Neural cell (in vitro differentiated cells): Measurements from ENCODE around the gene SMCHD1. TPM values are rescaled to one million over a fixed set of nuclear protein-coding genes. Genes with fewer than 3 reads are reported as not detected.
"Not testable (repeated sequence)": the region's sequence is repeated elsewhere in the genome, so short reads cannot be mapped to it uniquely, and the experiment has no call there.

Source experiments
- H2AFZ ChIP-seq: fragments of 200-600, 300-800 bp; sonication (generic), shearing (Covaris generic); 2 replicates; pipeline ENCODE4 v1.6.0; 2014; ENCODE audit warnings: low read depth, mild to moderate bottlenecking, antibody characterized with exemption, low read length, moderate library complexity
- H3F3A ChIP-seq: fragments of 200-600 bp; shearing (Covaris generic); 2 replicates; pipeline ENCODE4 v1.6.1; 2016; ENCODE audit warnings: mild to moderate bottlenecking, moderate library complexity, mixed read lengths, antibody characterized with exemption, low read length; ENCODE audit not compliant: insufficient read depth, poor library complexity, severe bottlenecking
- H3K27ac ChIP-seq: fragments of 200-600, 300-800 bp; sonication (generic), shearing (Covaris generic); 2 replicates; pipeline ENCODE4 v1.5.1; 2014; ENCODE audit warnings: mild to moderate bottlenecking, low read length, moderate library complexity
- H3K27me3 ChIP-seq: fragments of 300-800, 200-600 bp; sonication (generic), shearing (Covaris generic); 2 replicates; pipeline ENCODE4 v1.6.0; 2014; ENCODE audit warnings: mild to moderate bottlenecking, low read depth, low read length, moderate library complexity; ENCODE audit not compliant: insufficient read depth
- H3K36me3 ChIP-seq: fragments of 300-800, 200-600 bp; sonication (generic), shearing (Covaris generic); 2 replicates; pipeline ENCODE4 v1.5.1; 2014; ENCODE audit warnings: mild to moderate bottlenecking, antibody characterized with exemption, low read length, moderate library complexity; ENCODE audit not compliant: insufficient read depth
- H3K4me2 ChIP-seq: fragments of 300-800, 200-600 bp; sonication (generic), shearing (Covaris generic); 2 replicates; pipeline ENCODE4 v1.6.0; 2014; ENCODE audit warnings: mild to moderate bottlenecking, low read length
- H3K4me3 ChIP-seq: fragments of 300-800, 200-600 bp; sonication (generic), shearing (Covaris generic); 2 replicates; pipeline ENCODE4 v1.5.1; 2014; ENCODE audit warnings: mild to moderate bottlenecking, low read length, moderate library complexity
- H3K79me2 ChIP-seq: fragments of 200-600 bp; shearing (Covaris generic); replicated peaks from 2 replicates; pipeline ENCODE4 v1.6.0; 2014; ENCODE audit warnings: mild to moderate bottlenecking, low read length, moderate library complexity; ENCODE audit not compliant: insufficient read depth
- H3K9ac ChIP-seq: fragments of 300-800, 200-600 bp; sonication (generic), shearing (Covaris generic); 2 replicates; pipeline ENCODE4 v1.6.1; 2016; ENCODE audit warnings: mild to moderate bottlenecking, low read length, mixed read lengths
- H3K9me2 ChIP-seq: fragments of 200-600 bp; shearing (Covaris generic); 2 replicates; pipeline ENCODE4 v1.6.1; 2016; ENCODE audit warnings: mild to moderate bottlenecking, low read length, mixed read lengths; ENCODE audit not compliant: insufficient read depth
- H3K9me3 ChIP-seq: fragments of 200-600, 300-800 bp; sonication (generic), shearing (Covaris generic); 2 replicates; pipeline ENCODE4 v1.6.1; 2016; ENCODE audit warnings: mild to moderate bottlenecking, mixed run types, low read length, moderate library complexity, mixed read lengths
- H4K20me1 ChIP-seq: fragments of 200-600 bp; shearing (Covaris generic); 2 replicates; pipeline ENCODE4 v1.6.1; 2016; ENCODE audit warnings: mild to moderate bottlenecking, mixed run types; ENCODE audit not compliant: insufficient read depth
- EP300 ChIP-seq: fragments of 450-650 bp; conservative IDR thresholded peaks from 2 replicates; pipeline ENCODE4 v1.6.1; 2014; ENCODE audit warnings: antibody characterized with exemption, mild to moderate bottlenecking, moderate library complexity; ENCODE audit not compliant: poor library complexity, severe bottlenecking
- EZH2 ChIP-seq: fragments of 200-600, 300-800 bp; shearing (Covaris generic), sonication (generic); IDR thresholded peaks from 2 replicates; pipeline ENCODE4 v1.6.1; 2014; ENCODE audit warnings: antibody characterized with exemption, low read length, borderline replicate concordance, mild to moderate bottlenecking; ENCODE audit not compliant: insufficient read depth, poor library complexity, severe bottlenecking
- MXI1 ChIP-seq: fragments of 450-650 bp; conservative IDR thresholded peaks from 2 replicates; pipeline ENCODE4 v1.6.1; 2014; ENCODE audit warnings: antibody characterized with exemption, mild to moderate bottlenecking; ENCODE audit not compliant: poor library complexity, severe bottlenecking
- POLR2AphosphoS5 ChIP-seq: IDR thresholded peaks from 2 replicates; pipeline ENCODE4 v1.6.1; 2012
- RAD21 ChIP-seq: fragments of 450-650 bp; conservative IDR thresholded peaks from 2 replicates; pipeline ENCODE4 v1.6.1; 2014; ENCODE audit warnings: antibody characterized with exemption, mild to moderate bottlenecking, moderate library complexity
- SMC3 ChIP-seq: fragments of 450-650 bp; conservative IDR thresholded peaks from 2 replicates; pipeline ENCODE4 v1.6.1; 2014; ENCODE audit warnings: antibody characterized with exemption, mild to moderate bottlenecking, moderate library complexity; ENCODE audit not compliant: poor library complexity
- TAF1 ChIP-seq: IDR thresholded peaks from 2 replicates; pipeline ENCODE4 v1.6.1; 2012; ENCODE audit warnings: low read depth
- polyA plus RNA-seq: library from polyadenylated mRNA; depleted of rRNA; stranded (reverse); fragments of >200 nt; gene quantifications from 2 replicates; pipeline ENCODE4 v1.2.3, GENCODE V29; 2014
- TF ChIP-seq, protein P1 (sequence below): IDR thresholded peaks from 2 replicates; pipeline ENCODE4 v1.6.1; 2012; ENCODE audit warnings: borderline replicate concordance
- TF ChIP-seq, protein P2 (sequence below): fragments of 450-650 bp; IDR thresholded peaks from 2 replicates; pipeline ENCODE4 v1.5.1; 2014; ENCODE audit warnings: antibody characterized with exemption, mild to moderate bottlenecking, moderate library complexity; ENCODE audit not compliant: poor library complexity, severe bottlenecking

Gene SMCHD1
- polyA plus RNA-seq, 1 donor from 2014 or later, result 49.4 TPM

DNA sequence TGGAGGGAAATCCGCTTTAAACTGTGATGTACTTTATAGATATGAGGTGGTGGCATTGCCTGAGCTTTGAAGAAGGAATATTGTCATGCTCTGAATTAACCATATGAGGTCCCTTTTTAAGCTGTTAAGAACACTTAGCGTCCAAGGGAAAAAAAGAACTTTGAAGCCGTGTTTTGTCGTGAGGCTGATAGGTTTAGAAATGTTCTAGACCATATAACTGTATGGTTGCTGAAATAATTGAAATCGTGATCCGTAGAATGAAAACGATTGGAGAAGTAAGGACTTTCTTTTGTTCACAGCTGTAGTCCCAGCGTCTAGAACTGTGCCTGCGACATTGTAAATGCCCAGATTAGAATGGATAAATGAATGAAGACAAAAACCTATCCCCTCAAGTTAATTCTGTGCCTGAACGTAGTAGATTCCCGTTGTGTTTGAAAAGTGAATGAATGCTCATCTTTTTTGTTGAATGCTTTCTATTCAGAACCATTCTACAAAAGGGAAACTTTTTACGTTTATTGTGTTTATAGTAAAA is 1.5 kb downstream of the SMCHD1 start:
- H3K79me2 ChIP-seq, result peaks cover 45% of the 10 kb centered on the region
- peak overlapping the region; percentile 96 for H3K4me3 ChIP-seq
- peak overlapping the region; percentile 89 for H3K9ac ChIP-seq
- H3K9me2 ChIP-seq, result no peaks in the 10 kb centered on the region
- H4K20me1 ChIP-seq, result no peaks in the 10 kb centered on the region
- H3K4me2 ChIP-seq, result peak overlapping the region; percentile 74
- no peaks in the 10 kb centered on the region for H3K27me3 ChIP-seq
- H3K9me3 ChIP-seq, result no peaks in the 10 kb centered on the region
- no peaks in the 10 kb centered on the region for H3K36me3 ChIP-seq
- no peaks in the 10 kb centered on the region for H3F3A ChIP-seq
- peak overlapping the region; percentile 45 for H2AFZ ChIP-seq
- TF ChIP-seq EP300 (no peak), MXI1 (no peak), POLR2AphosphoS5 (no peak), TAF1 (no peak), SMC3 (no peak), RAD21 (no peak), EZH2 (no peak)
- TF ChIP-seq, protein P1, sequence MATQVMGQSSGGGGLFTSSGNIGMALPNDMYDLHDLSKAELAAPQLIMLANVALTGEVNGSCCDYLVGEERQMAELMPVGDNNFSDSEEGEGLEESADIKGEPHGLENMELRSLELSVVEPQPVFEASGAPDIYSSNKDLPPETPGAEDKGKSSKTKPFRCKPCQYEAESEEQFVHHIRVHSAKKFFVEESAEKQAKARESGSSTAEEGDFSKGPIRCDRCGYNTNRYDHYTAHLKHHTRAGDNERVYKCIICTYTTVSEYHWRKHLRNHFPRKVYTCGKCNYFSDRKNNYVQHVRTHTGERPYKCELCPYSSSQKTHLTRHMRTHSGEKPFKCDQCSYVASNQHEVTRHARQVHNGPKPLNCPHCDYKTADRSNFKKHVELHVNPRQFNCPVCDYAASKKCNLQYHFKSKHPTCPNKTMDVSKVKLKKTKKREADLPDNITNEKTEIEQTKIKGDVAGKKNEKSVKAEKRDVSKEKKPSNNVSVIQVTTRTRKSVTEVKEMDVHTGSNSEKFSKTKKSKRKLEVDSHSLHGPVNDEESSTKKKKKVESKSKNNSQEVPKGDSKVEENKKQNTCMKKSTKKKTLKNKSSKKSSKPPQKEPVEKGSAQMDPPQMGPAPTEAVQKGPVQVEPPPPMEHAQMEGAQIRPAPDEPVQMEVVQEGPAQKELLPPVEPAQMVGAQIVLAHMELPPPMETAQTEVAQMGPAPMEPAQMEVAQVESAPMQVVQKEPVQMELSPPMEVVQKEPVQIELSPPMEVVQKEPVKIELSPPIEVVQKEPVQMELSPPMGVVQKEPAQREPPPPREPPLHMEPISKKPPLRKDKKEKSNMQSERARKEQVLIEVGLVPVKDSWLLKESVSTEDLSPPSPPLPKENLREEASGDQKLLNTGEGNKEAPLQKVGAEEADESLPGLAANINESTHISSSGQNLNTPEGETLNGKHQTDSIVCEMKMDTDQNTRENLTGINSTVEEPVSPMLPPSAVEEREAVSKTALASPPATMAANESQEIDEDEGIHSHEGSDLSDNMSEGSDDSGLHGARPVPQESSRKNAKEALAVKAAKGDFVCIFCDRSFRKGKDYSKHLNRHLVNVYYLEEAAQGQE, result no peak
- TF ChIP-seq, protein P2, sequence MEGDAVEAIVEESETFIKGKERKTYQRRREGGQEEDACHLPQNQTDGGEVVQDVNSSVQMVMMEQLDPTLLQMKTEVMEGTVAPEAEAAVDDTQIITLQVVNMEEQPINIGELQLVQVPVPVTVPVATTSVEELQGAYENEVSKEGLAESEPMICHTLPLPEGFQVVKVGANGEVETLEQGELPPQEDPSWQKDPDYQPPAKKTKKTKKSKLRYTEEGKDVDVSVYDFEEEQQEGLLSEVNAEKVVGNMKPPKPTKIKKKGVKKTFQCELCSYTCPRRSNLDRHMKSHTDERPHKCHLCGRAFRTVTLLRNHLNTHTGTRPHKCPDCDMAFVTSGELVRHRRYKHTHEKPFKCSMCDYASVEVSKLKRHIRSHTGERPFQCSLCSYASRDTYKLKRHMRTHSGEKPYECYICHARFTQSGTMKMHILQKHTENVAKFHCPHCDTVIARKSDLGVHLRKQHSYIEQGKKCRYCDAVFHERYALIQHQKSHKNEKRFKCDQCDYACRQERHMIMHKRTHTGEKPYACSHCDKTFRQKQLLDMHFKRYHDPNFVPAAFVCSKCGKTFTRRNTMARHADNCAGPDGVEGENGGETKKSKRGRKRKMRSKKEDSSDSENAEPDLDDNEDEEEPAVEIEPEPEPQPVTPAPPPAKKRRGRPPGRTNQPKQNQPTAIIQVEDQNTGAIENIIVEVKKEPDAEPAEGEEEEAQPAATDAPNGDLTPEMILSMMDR, result no peak
- peak overlapping the region; percentile 91 for H3K27ac ChIP-seq

DNA sequence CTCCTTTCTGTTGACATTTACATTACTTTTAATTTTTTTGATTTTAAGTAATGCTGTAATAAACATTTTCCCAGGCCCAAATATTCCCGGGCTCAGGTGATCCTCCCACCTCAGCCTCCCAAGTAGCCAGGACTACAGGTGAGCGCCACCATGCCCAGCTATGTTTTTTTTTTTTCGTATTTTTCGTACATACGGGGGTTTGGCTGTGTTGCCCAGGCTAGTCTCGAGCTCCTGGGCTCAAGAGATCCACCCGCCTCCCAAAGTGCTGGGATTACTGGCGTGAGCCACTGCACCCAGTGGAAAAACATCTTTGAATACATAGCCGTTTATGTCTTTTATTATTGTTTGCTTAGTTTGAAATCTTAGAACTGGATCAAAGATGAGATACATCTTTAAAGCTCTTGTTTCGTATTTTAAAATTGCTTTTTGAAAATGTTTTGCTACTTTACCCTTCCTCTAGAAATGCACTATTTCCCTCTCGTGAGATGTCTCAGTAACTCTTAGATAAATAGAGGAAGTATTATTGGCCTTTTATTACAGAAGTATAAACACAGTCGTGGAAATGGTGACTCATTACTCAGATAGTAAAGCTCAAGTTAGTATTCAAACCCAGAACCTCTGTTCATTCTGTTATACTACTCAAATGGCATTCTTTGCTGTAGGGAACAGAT is 2.4 kb downstream of the SMCHD1 start:
- Histone ChIP-seq H3K36me3 (no peaks in the 10 kb centered on the region), H3K4me2 (peak overlapping the region; percentile 74), H3K27ac (no peak overlapping the region), H2AFZ (no peak overlapping the region), H4K20me1 (no peaks in the 10 kb centered on the region), H3K27me3 (no peaks in the 10 kb centered on the region), H3K9ac (no peak overlapping the region), H3K79me2 (peaks cover 52% of the 10 kb centered on the region), H3K4me3 (peak overlapping the region; percentile 96), H3K9me2 (no peaks in the 10 kb centered on the region), H3F3A (no peaks in the 10 kb centered on the region), H3K9me3 (no peaks in the 10 kb centered on the region)
- TF ChIP-seq EP300 (no peak), TAF1 (no peak)

DNA sequence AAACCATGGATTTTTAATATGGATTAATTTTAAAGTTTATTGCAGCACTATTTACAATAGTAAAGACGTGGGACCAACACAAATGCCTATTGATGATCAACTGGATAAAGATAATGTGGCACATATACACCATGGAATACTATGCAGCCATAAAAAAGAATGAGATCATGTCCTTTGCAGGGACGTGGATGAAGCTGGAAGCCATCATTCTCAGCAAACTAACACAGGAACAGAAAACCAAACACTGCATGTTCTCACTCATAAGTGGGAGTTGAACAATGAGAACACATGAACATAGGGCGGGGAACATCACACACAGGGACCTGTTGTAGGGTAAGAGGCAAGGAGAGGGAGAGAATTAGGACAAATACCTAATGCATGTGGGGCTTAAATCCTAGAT is 5.3 kb downstream of the SMCHD1 start:
- not testable (repeated sequence) for H4K20me1 ChIP-seq, H3K9me2 ChIP-seq, H3K4me3 ChIP-seq, H3K36me3 ChIP-seq, H3K27me3 ChIP-seq, H3K27ac ChIP-seq, H3K4me2 ChIP-seq, H2AFZ ChIP-seq, H3F3A ChIP-seq, H3K9me3 ChIP-seq, H3K9ac ChIP-seq
- H3K79me2 ChIP-seq, result peaks cover 78% of the 10 kb centered on the region

DNA sequence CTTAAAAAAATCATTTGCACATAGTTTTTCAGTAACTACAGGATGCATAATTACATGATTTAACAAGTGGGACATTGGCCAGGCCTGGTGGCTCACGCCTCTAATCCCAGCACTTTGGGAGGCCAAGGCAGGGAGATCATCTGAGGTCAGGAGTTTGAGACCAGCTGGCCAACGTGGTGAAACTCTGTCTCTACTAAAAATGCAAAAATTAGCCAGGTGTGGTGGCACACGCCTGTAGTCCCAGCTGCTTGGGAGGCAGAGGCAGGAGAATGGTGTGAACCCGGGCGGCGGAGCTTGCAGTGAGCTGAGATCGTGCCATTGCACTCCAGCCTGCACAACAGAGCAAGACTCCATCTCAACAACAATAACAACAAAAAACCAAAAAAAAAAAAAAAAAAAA is 6.8 kb downstream of the SMCHD1 start:
- peaks cover 81% of the 10 kb centered on the region for H3K79me2 ChIP-seq
- H2AFZ ChIP-seq, H3K9me3 ChIP-seq, H4K20me1 ChIP-seq, H3K9ac ChIP-seq, H3K27ac ChIP-seq, H3K4me2 ChIP-seq, H3K9me2 ChIP-seq, H3K27me3 ChIP-seq, H3K36me3 ChIP-seq, H3F3A ChIP-seq, H3K4me3 ChIP-seq: not testable (repeated sequence)
